Measurements from ENCODE around the gene SLC29A4. TPM values are rescaled to one million over a fixed set of nuclear protein-coding genes. Genes with fewer than 3 reads are reported as not detected.
"Not testable (repeated sequence)": the region's sequence is repeated elsewhere in the genome, so short reads cannot be mapped to it uniquely, and the experiment has no call there.

SLC29A4 gene
- total RNA-seq, 2 donors from 2014 or later, result 0.14 to 0.21 TPM

DNA sequence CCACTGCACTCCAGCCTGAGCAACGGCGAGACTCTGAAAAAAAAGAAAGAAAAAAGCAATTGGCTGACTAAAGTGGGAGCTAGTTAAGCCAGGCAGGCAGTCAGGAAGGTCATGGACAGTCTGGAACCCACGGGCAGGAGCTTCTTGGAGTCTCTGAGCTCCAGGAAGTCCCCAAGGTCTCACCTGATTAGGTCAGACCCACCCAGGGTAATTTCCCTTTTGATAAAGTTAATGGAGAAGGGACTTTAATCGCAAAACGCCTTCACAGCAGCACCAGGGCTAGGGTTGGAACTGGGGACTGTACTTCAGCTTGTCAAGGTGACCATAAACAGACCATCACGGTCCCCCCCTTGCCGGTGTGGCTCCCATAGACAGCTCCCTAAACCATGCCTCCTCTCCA lies 6.6 kb downstream of the SLC29A4 start:
- TF ChIP-seq, protein P1, sequence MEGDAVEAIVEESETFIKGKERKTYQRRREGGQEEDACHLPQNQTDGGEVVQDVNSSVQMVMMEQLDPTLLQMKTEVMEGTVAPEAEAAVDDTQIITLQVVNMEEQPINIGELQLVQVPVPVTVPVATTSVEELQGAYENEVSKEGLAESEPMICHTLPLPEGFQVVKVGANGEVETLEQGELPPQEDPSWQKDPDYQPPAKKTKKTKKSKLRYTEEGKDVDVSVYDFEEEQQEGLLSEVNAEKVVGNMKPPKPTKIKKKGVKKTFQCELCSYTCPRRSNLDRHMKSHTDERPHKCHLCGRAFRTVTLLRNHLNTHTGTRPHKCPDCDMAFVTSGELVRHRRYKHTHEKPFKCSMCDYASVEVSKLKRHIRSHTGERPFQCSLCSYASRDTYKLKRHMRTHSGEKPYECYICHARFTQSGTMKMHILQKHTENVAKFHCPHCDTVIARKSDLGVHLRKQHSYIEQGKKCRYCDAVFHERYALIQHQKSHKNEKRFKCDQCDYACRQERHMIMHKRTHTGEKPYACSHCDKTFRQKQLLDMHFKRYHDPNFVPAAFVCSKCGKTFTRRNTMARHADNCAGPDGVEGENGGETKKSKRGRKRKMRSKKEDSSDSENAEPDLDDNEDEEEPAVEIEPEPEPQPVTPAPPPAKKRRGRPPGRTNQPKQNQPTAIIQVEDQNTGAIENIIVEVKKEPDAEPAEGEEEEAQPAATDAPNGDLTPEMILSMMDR (IDR thresholded peaks at IDR 0.05), result no peak
- ATAC-seq (ENCODE audit: insufficient number of reproducible peaks, low FRiP score, low read depth), result no peak

DNA sequence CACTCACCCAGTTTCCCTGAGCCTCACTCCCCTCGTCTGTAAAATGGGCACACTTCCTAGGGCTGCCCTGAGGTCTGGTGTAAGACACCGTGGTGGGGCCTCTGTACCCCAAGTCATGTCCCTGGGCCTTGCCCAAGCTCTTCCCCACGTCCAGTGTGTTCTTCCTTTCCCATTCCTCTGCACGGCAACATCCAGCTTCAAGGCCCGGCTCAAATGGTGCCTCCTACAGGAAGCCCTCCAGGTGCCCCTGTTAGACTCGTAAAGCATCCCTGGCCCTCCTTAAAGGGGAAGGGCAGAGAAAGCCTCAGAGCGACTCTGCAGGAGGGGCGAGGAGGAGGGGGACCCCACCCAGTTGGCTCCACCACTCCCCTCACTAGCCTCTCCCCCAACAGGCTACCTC lies 8.6 kb downstream of the SLC29A4 start:
- Histone ChIP-seq H3K27ac (no peak overlapping the region), H3K4me3 (no peak overlapping the region), H3K4me1 (ENCODE audit: control insufficient read depth in 1 of 2, low read depth in 2 of 2) (no peaks in the 10 kb centered on the region), H3K36me3 (no peaks in the 10 kb centered on the region), H3K27me3 (replicated peaks; ENCODE audit: insufficient read depth) (no peaks in the 10 kb centered on the region), H3K9me3 (no peaks in the 10 kb centered on the region)
- ATAC-seq (ENCODE audit: insufficient number of reproducible peaks, low FRiP score, low read depth) (no peak), DNase-seq (ENCODE audit: low spot score) (no peak)
- TF ChIP-seq, protein P1 (IDR thresholded peaks at IDR 0.05), result no peak

More for the DNA sequence above, 6.6 kb downstream of the SLC29A4 start:
- no peaks in the 10 kb centered on the region for H3K27me3 ChIP-seq (replicated peaks; ENCODE audit: insufficient read depth)
- no peaks in the 10 kb centered on the region for H3K36me3 ChIP-seq
- no peak overlapping the region for H3K4me3 ChIP-seq
- peaks cover 0 to 6% of the 10 kb centered on the region in 2 donors for H3K4me1 ChIP-seq (ENCODE audit: control insufficient read depth in 1 of 2, low read depth in 2 of 2)
- no peak for DNase-seq (ENCODE audit: low spot score)
- H3K27ac ChIP-seq, result no peak overlapping the region
- H3K9me3 ChIP-seq, result no peaks in the 10 kb centered on the region

DNA sequence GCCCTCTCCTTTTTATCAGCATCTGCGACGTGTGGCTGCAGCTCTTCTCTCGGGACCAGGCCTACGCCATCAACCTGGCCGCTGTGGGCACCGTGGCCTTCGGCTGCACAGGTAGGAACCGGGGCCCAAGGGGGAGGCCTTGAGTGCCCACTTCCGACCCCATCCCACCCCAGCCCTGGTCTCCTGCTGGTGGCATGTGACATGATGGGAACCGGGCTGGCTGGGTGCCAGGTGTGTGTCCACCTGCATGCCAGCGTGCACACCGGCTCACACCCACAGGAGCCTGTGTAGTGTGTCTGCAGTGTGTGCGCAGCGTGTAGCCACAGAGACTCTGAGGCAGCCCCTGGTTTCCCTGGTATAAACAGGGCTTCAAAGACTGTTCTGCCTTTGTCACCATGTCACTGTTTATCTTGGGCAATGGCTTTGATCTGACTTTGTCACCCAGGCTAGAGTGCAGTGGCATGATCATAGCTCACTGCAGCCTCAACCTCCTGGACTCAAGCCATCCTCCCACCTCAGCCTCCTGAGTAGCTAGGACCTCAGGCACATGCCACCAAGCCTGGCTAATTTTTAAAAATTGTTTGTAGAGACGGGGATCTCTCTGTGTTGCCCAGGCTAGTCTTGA lies 9.1 kb downstream of the SLC29A4 start:
- not testable (repeated sequence) for H3K27me3 ChIP-seq (replicated peaks; ENCODE audit: insufficient read depth); ATAC-seq (ENCODE audit: insufficient number of reproducible peaks, low FRiP score, low read depth); H3K36me3 ChIP-seq; H3K9me3 ChIP-seq; H3K4me3 ChIP-seq; DNase-seq (ENCODE audit: low spot score); H3K27ac ChIP-seq; H3K4me1 ChIP-seq (ENCODE audit: control insufficient read depth in 1 of 2, low read depth in 2 of 2)

DNA sequence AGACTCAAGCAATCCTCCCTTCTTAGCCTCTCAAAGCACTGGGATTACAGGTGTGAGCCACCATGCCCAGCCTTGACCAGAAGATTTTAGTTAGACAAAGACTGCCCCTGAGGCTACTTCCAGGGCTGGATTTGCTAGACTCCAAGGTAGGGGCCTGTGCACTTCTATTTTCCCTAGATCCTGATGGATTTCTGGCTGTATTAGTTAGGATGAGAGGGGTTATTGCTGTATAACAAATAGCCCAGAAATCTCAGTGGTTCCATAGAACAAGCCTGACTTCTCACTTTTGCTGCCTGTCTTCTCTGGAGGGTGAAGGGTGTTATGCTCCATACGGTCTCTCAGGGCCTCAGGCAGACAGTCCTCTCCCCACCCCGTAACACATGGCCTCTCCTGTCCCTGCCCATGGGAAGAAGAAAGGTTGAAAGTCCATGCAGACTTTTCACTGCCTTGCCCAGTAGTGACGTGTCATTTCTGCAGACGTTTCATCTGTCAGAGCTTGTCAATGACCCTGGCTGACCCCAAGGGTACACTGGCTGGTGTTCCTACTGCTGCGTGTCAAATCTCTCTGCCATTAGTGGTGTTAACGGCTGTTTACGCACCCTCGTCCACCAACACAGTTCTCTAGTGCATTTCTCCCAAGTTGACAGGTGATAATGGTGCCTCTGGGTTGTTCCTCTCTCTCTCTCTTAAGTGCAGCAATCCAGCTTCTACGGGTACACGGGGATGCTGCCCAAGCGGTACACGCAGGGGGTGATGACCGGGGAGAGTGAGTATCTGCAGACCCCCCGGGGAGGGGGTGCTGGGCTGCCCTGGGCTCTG lies 11.6 kb downstream of the SLC29A4 start:
- Histone ChIP-seq H3K27me3 (replicated peaks; ENCODE audit: insufficient read depth) (no peaks in the 10 kb centered on the region), H3K4me3 (no peak overlapping the region), H3K9me3 (no peaks in the 10 kb centered on the region), H3K36me3 (no peaks in the 10 kb centered on the region), H3K4me1 (ENCODE audit: control insufficient read depth in 1 of 2, low read depth in 2 of 2) (no peaks in the 10 kb centered on the region), H3K27ac (no peak overlapping the region)
- ATAC-seq (ENCODE audit: insufficient number of reproducible peaks, low FRiP score, low read depth) (no peak), DNase-seq (ENCODE audit: low spot score) (no peak)
- TF ChIP-seq, protein P1 (IDR thresholded peaks at IDR 0.05), result no peak

DNA sequence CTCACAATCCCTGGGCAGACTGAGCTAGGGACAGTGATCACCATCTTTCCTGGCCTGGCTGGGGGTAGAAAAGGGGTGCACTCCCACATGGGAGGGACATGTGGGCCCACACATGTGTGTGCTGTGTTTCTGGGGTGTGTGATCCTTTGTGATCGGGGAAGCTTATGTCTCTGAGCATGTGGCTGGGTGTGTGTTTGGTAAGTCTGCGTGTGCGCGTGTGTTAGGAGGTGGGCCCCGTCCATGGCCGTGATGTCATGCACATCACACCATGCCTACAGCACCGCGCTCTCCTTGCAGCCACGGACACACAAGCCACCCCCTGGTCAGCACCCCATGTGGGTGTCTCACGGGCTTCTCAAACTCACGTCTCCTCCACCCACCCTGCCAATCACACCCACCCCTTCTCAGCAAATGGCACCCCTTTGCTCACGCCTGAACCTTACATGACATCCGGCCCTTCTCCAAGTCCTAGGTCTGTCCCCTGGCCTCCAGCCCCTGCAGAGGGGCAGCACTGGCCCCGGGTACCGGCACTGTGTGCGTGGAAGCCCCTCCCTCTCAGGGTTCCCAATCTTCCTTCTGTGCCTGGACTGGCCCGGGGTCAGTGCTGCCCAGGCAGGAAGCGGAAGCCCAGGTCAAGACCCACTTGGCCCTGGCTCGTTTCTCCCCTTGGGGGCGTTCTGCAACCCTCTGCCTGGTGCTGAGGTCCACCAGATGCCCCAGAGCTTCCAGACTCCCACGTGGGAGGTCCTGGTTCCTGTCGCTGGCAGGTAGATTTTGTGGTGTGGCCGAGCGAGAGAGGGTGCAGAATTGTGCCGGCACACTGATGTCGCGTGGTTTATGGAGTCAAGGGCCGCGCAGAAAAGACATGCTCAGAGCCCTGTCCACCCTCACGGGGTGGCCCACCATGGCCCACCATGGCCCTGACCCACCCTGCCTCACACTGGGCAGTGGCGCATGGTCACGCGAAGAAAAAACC lies 12.6 kb downstream of the SLC29A4 start:
- ATAC-seq (ENCODE audit: insufficient number of reproducible peaks, low FRiP score, low read depth) (no peak), DNase-seq (ENCODE audit: low spot score) (no peak)
- H3K4me1 ChIP-seq (ENCODE audit: control insufficient read depth in 1 of 2, low read depth in 2 of 2), result no peaks in the 10 kb centered on the region
- no peaks in the 10 kb centered on the region for H3K9me3 ChIP-seq
- no peaks in the 10 kb centered on the region for H3K36me3 ChIP-seq
- TF ChIP-seq, protein P1 (IDR thresholded peaks at IDR 0.05), result no peak
- no peaks in the 10 kb centered on the region for H3K27me3 ChIP-seq (replicated peaks; ENCODE audit: insufficient read depth)
- no peak overlapping the region for H3K27ac ChIP-seq
- no peak overlapping the region for H3K4me3 ChIP-seq

All from thoracic aorta (tissue), 2 donors.